Transverse colon (tissue), 3 donors: ENCODE results near the gene FNBP1.

Experiments
- POLR2A ChIP-seq: fragments of 450-650 bp; IDR thresholded peaks from one replicate; pipeline ENCODE4 v1.6.1; 2016; ENCODE audit warnings: antibody characterized with exemption, mild to moderate bottlenecking, moderate library complexity
- POLR2AphosphoS5 ChIP-seq, 3 donors: sonication (generic); formaldehyde crosslinking; IDR thresholded peaks; one replicate each; pipeline ENCODE4 v1.6.1; 2016; ENCODE audit warnings: antibody characterized with exemption in 3 of 3

DNA sequence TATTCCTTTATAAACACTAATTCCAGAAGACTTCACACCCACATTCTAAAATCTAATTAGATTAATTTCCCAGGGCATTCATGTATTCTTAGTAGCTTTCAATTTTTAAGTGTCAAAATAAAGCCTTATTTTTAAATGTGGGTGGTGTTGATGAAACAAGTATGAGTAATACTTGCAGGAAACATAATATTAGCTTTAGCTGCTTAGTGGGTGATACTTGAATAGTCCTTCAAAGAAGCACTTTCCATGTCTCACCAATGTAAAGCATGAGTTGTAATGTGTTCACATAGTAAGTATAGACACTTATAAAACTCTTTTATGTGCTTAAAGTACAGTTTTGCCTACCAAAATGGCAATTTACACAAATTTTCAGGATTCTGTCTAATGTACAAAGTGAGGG, 6.9 kb downstream of the FNBP1 start:
- TF ChIP-seq POLR2AphosphoS5 (IDR thresholded peaks at IDR 0.05): no peak
- TF ChIP-seq POLR2A: no peak
